Epithelial cell of proximal tubule (primary cell): ENCODE results near the gene NRXN2. TPM values are rescaled to one million over a fixed set of nuclear protein-coding genes. Genes with fewer than 3 reads are reported as not detected.

Experiments used
- DNase-seq: peaks from one replicate; pipeline ENCODE4 v3.0.0-alpha.2; 2011; ENCODE audit warnings: low read depth
- H3K4me3 ChIP-seq: 2 replicates; pipeline ENCODE4 v1.5.1; 2011; ENCODE audit warnings: low read depth, mild to moderate bottlenecking, low read length
- CTCF ChIP-seq: conservative IDR thresholded peaks from 2 replicates; pipeline ENCODE4 v1.5.1; 2012; ENCODE audit warnings: low read depth, mild to moderate bottlenecking, low read length
- total RNA-seq: library from RNA; depleted of rRNA; stranded (reverse); fragments of >200 nt; gene quantifications from 2 replicates; pipeline ENCODE4 v1.2.3, GENCODE V29; 2015

NRXN2 gene
- total RNA-seq, 1 donor from 2014 or later, result not detected

- DNase-seq, result no peak
- H3K4me3 ChIP-seq, result no peak overlapping the region
- no peak for TF ChIP-seq CTCF
Measured at GRCh38 chr11:64763526-64764039, 40.6 kb upstream of the NRXN2 start.

GRCh38 chr11:64762674-64763525 lies 39.9 kb upstream of the NRXN2 start:
- H3K4me3 ChIP-seq, result no peak overlapping the region
- DNase-seq, result no peak
- TF ChIP-seq CTCF, result no peak

GRCh38 chr11:64762277-64762673 lies 39.3 kb upstream of the NRXN2 start:
- no peak for DNase-seq
- TF ChIP-seq CTCF, result no peak
- H3K4me3 ChIP-seq, result no peak overlapping the region

- no peak for DNase-seq
- no peak overlapping the region for H3K4me3 ChIP-seq
- TF ChIP-seq CTCF, result no peak
Measured at GRCh38 chr11:64760759-64761420, 37.9 kb upstream of the NRXN2 start.

- TF ChIP-seq CTCF, result no peak
- no peak for DNase-seq
- no peak within 1 kb of the TSS for H3K4me3 ChIP-seq
Measured at GRCh38 chr11:64759722-64760719, 37.0 kb upstream of the NRXN2 start, which contains the start of gene PYGM. TSS of gene PYGM (minus strand) at chr11:64759974. CDS start at chr11:64759898, 76 bp downstream.

GRCh38 chr11:64759131-64759721 lies 36.2 kb upstream of the NRXN2 start:
- no peak for TF ChIP-seq CTCF
- DNase-seq, result no peak
- no peak overlapping the region for H3K4me3 ChIP-seq
